Effector memory CD8-positive, alpha-beta T cell (primary cell): ENCODE results near the gene OSTM1.

Experiments used
- ATAC-seq: fragments of 150-1000 bp; cut with Tn5 transposase; replicated peaks from 2 replicates; pipeline ENCODE4 v1.10.0; 2021; ENCODE audit warnings: mild to moderate bottlenecking, moderate library complexity
- DNase-seq, 3 experiments: peaks; one replicate each; pipeline ENCODE4 v3.0.0; 2021
- H3K27ac Mint-ChIP-seq, 2 donors: one replicate each; pipeline ENCODE4 v1.8.0; 2022; ENCODE audit warnings: mild to moderate bottlenecking in 2 of 2, mixed read lengths in 2 of 2, moderate library complexity in 2 of 2
- H3K27me3 Mint-ChIP-seq, 2 donors: one replicate each; pipeline ENCODE4 v1.8.0; 2022; ENCODE audit warnings: mixed read lengths in 2 of 2
- H3K36me3 Mint-ChIP-seq: one replicate; pipeline ENCODE4 v1.8.0; 2022; ENCODE audit warnings: mild to moderate bottlenecking, moderate library complexity, mixed read lengths; ENCODE audit not compliant: insufficient read depth
- H3K4me1 Mint-ChIP-seq, 2 donors: one replicate each; pipeline ENCODE4 v1.8.0; 2022; ENCODE audit warnings: low read depth in 2 of 2, mixed read lengths in 2 of 2
- H3K4me3 Mint-ChIP-seq, 2 donors: one replicate each; pipeline ENCODE4 v1.8.0; 2022; ENCODE audit warnings: mild to moderate bottlenecking in 2 of 2, mixed read lengths in 2 of 2, moderate library complexity in 2 of 2
- H3K9me3 Mint-ChIP-seq, 2 donors: one replicate each; pipeline ENCODE4 v1.8.0; 2022; ENCODE audit warnings: mixed read lengths in 2 of 2
- total RNA-seq, 9 experiments: gene quantifications; one replicate each; lab custom pipeline; 2026; lab: John Stamatoyannopoulos, UW

OSTM1 gene, protein sequence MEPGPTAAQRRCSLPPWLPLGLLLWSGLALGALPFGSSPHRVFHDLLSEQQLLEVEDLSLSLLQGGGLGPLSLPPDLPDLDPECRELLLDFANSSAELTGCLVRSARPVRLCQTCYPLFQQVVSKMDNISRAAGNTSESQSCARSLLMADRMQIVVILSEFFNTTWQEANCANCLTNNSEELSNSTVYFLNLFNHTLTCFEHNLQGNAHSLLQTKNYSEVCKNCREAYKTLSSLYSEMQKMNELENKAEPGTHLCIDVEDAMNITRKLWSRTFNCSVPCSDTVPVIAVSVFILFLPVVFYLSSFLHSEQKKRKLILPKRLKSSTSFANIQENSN
- total RNA-seq, result 30.2 to 79.0 (median 47.7) reads per million in 9 experiments

DNA sequence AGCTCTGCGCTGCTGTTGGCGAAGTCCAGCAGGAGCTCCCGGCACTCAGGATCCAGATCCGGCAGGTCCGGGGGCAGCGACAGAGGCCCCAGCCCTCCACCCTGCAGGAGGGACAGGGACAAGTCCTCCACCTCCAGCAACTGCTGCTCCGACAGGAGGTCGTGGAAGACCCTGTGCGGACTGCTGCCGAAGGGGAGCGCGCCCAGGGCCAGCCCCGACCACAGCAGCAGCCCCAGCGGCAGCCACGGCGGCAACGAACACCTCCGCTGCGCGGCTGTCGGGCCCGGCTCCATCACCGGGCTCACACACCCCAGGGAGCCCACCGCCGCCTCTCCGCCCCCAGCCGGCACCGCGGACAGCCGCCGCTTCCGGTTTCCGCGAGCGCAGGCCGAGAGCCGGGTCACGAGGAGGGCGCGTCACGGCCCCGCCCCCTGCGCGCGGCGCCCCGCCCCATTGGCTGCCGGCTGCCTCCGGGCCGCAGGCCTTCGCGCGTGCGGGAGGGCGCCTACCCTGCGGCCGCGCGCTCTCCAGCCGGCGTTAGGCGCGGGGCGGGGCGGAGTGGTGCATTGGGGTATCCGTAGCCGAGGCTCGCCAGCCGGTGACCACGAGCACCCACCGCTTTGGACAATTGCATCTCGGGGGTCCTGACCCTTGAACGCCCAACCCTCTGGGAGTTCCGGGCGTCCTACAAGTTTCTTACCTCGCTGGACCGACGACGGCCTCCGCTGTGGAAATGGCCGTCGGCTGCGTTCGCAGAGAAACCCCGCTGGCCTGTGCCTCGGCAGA is at the start of gene OSTM1:
OSTM1 (minus strand) TSS at position 383 of the 786 bp plus-strand sequence; CDS start at position 293, 90 bp downstream.
- DNase-seq (peak; percentile 92 to 96 (median 93)), ATAC-seq (peak; percentile 91)
- H3K27me3 Mint-ChIP-seq, result peaks cover 2 to 4% of the 10 kb centered on the region in 2 donors
- H3K27ac Mint-ChIP-seq, result peak within 1 kb of the TSS; percentile 80 to 92
- H3K4me1 Mint-ChIP-seq, result peaks cover 9 to 16% of the 10 kb centered on the region in 2 donors
- peak within 1 kb of the TSS; percentile 79 to 87 for H3K4me3 Mint-ChIP-seq
- H3K36me3 Mint-ChIP-seq, result peaks cover 8% of the 10 kb centered on the region
- H3K9me3 Mint-ChIP-seq, result no peaks in the 10 kb centered on the region

DNA sequence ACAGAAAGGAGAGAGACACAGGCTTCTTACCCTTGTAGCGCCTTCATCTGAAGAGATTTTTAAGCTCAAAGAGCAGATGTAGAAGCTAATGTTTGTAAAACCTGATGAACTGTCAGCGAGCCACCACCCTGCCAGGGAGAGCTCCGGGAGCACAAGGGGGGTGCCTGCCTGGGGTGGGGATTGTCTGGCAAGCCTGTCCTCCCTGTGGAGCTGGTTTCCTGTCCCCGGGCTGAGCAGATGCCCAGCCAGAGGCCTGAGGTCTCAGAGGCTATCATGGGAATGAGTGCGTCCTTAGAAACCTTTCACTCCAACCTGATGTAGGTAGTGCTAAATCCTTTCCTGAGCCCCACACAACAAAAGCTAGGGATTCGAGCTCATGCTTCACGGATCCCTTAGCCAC is 49.4 kb upstream of the OSTM1 start:
- H3K27me3 Mint-ChIP-seq, result peaks cover 77 to 92% of the 10 kb centered on the region in 2 donors
- H3K36me3 Mint-ChIP-seq, result no peaks in the 10 kb centered on the region
- no peaks in the 10 kb centered on the region for H3K9me3 Mint-ChIP-seq
- no peak overlapping the region for H3K27ac Mint-ChIP-seq
- ATAC-seq, result no peak
- peaks cover 9 to 14% of the 10 kb centered on the region in 2 donors for H3K4me1 Mint-ChIP-seq
- no peak overlapping the region for H3K4me3 Mint-ChIP-seq
- no peak for DNase-seq

DNA sequence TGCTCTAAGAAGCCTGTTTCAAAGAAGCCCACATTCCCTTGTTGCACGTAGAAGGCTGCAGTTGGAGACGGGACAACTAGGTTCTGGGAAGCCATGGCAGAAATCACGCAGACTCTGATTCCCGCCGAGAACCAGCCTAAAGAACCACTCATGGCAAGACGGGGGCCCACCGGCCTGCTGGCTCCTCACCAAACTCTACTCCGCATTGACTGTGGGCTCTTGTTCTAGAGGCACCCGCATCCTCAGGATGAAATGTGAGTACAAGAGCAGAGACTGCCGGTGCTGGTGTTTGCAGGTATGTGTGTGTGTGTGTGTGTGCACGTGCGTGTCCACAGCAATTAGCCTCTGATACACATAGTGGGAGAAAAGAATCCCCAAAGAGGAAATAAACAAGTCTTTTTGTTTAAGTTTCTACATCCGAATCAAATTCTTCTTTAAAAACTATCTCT is 49.0 kb upstream of the OSTM1 start:
- DNase-seq, result no peak
- peaks cover 12 to 17% of the 10 kb centered on the region in 2 donors for H3K4me1 Mint-ChIP-seq
- H3K9me3 Mint-ChIP-seq, result no peaks in the 10 kb centered on the region
- H3K4me3 Mint-ChIP-seq, result no peak overlapping the region
- H3K36me3 Mint-ChIP-seq, result no peaks in the 10 kb centered on the region
- no peak for ATAC-seq
- H3K27ac Mint-ChIP-seq, result no peak overlapping the region
- H3K27me3 Mint-ChIP-seq, result peaks cover 77 to 92% of the 10 kb centered on the region in 2 donors

DNA sequence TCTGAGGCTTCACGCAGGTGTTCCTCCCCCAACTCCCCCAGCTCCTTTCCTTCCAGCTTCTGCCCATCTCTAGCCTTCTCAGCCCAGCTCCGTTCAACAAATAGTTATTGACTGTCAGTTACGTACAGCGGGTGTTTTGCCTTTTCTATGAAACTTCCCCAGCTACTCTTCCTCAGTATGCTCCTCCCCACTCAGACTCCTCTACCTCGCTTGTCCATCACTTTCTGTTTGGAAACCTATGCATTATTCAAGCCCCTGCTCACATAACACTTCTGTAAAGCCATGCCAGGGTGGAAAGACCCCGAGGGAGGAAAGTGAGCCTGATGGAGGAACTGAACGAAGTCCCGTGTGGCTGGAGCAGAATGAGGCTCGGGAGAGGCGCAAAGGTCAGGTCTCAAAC is 47.1 kb upstream of the OSTM1 start:
- Mint-ChIP-seq H3K4me3 (no peak overlapping the region), H3K9me3 (no peaks in the 10 kb centered on the region), H3K27me3 (peaks cover 78 to 95% of the 10 kb centered on the region in 2 donors), H3K36me3 (peaks cover 4% of the 10 kb centered on the region), H3K27ac (no peak overlapping the region), H3K4me1 (peaks cover 20 to 26% of the 10 kb centered on the region in 2 donors)
- DNase-seq (no peak), ATAC-seq (no peak)

DNA sequence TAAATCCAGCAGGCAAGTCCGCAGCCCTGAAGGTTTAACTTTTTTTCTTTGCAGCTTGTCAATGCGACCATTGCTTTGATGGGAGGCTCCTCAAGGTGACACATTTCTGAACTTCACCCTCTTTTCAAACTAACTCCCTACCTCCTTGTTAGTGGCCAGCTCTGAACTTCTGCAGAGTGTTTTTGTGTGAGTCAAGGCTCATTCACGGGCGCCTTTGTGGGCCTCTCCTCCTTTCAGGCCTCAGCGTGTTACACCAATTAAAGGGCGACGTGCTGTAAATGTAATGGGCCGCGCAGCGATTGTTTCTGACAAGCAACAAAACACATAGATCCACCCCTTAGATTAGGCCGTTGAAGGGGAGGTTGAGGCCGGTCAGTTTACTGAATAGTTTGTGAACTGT is 45.8 kb upstream of the OSTM1 start:
- DNase-seq (no peak), ATAC-seq (no peak)
- peaks cover 4% of the 10 kb centered on the region for H3K36me3 Mint-ChIP-seq
- peaks cover 86 to 95% of the 10 kb centered on the region in 2 donors for H3K27me3 Mint-ChIP-seq
- H3K9me3 Mint-ChIP-seq, result no peaks in the 10 kb centered on the region
- no peak overlapping the region for H3K4me3 Mint-ChIP-seq
- no peak overlapping the region for H3K27ac Mint-ChIP-seq
- H3K4me1 Mint-ChIP-seq, result peaks cover 28 to 38% of the 10 kb centered on the region in 2 donors

DNA sequence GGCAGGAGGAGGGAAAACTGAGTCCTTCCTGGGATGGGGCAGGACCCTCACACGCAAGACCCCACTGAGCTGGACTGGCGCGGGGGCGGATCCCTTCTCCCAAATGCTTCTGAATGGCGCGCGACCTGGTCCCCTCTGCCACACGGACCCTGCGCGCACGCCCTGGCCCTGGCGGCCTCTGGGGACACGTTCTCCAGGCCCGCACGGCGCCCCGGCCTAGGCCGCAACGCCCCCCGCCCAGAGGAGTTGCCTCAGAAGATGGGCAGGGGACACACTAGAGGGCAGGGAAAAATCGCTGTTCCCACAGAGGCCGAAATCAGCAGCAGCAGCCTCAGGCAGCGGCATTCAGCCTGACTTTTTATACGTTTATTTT is 45.2 kb upstream of the OSTM1 start:
- ATAC-seq (no peak), DNase-seq (no peak)
- H3K36me3 Mint-ChIP-seq, result peaks cover 7% of the 10 kb centered on the region
- no peaks in the 10 kb centered on the region for H3K9me3 Mint-ChIP-seq
- no peak overlapping the region for H3K27ac Mint-ChIP-seq
- H3K4me1 Mint-ChIP-seq, result peaks cover 33 to 43% of the 10 kb centered on the region in 2 donors
- H3K27me3 Mint-ChIP-seq, result peaks cover 86 to 95% of the 10 kb centered on the region in 2 donors
- peak overlapping the region; percentile 88 to 93 for H3K4me3 Mint-ChIP-seq

DNA sequence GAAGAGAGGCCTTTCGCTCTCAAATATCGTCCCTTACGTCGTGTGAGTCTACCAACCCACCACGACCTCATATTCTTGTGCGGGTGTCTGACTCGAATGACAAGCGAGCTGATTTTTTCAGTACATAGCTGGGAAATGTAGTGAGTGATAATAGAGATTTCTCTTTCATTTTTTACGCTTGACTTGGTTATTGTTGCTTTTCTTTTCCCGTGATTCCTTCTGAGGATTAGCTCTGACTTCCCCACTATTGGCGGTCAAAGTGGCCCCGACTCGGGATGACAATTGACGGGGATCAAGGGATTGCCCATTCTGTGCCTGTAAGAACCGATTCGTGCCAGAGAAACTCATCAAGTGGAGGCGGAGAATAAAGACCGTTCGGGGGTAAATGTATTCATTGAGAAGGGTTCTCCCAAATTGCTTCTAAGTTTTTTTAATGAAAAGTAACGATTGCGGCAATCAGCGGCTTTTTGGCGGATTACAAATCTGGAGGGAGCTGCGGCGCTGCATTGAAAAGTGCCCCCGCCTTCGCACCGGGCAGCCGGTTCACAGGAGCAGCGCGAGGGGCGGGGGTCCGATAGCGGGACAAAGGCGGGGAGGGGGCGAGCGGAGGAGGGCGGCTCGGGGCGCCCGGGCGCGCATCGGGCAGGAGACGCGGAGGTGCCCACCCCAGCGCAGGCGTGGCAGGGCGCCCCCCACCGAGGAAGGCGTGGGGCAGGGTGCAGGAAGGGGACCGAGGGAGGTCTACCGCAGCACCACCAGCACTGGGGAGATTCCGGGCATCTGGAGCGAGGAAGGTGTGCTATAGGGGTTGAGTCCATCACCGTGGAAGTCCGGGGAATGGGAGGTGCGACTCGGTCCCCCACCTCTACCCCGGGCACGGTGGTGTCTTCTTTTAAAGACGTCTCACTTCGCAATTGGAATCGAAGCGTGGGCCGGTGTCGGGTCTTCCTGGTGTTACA is 44.5 kb upstream of the OSTM1 start:
- Mint-ChIP-seq H3K4me1 (peaks cover 37 to 50% of the 10 kb centered on the region in 2 donors), H3K9me3 (no peaks in the 10 kb centered on the region), H3K36me3 (peaks cover 7% of the 10 kb centered on the region), H3K4me3 (peak overlapping the region; percentile 88 to 93), H3K27ac (peak overlapping the region in 1 of 2 donors; percentile 10), H3K27me3 (peaks cover 86 to 95% of the 10 kb centered on the region in 2 donors)
- no peak for DNase-seq
- peak; percentile 20 for ATAC-seq

DNA sequence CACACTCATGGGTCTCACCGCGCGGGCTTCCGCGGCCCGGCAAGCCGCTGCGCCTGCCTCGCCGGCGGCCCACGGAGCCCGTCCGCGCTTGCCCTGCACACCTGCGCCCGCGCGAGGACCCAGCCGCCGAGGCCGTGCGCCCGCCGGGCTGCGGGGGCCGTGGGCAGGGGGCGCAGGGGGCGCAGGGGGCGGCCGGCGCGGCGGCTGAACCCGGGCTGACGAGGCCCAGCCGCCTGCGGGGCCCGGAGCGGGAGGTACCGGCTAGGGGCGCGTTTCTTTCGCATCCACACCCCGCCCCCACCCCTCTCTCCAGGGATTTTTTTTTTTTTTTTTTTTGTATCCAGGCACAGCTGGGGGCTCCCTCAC is 43.8 kb upstream of the OSTM1 start:
- Mint-ChIP-seq H3K27me3 (peaks cover 86 to 95% of the 10 kb centered on the region in 2 donors), H3K27ac (no peak overlapping the region), H3K36me3 (peaks cover 7% of the 10 kb centered on the region), H3K4me3 (peak overlapping the region; percentile 88 to 93), H3K9me3 (no peaks in the 10 kb centered on the region), H3K4me1 (peaks cover 41 to 51% of the 10 kb centered on the region in 2 donors)
- ATAC-seq, result peak; percentile 39
- DNase-seq, result no peak

DNA sequence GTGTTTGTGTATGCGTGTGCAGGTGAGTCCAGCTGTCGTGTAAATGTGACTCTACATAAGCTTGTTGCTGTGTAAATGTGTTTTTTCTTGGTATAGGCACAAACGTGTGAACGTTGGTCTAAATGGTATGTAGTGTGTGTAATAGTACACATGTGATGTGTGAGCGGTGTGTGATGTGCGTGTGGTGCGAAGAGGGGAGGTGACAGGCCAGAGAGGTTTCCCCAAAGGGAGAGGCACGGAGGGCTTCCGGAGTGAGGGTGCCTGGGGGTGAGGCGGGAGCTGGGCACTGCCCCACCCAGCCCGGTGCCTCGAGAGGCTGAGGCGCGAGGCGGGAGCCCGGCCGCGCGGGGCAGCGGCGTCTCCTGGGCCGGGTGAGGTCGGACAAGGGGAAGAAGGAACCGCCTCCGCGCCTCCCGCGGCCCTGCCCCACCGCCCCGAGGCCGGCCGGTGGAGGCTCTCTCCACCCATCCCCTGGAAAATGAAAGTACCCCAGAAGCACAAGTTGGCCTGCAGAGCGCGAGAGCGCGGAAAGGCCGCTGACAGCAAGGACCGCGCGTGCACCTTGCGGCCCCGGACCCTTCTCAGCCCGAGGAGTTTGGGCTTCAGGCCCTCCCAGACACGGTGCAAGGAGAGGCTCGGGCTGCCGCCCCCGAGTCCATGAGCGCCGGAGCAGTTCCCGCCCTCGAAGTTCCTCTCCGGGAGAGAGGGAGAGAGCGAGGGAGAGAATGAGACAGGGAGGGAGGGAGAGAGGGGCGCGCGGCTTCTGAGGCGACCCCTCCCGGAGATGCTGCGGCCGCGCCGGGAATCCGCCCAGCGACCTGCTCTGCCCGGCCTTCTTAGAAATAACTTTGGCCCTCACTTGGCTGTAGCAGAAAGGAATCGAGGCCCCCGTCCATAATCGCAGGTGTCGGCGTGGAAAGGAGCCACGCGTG is 43.2 kb upstream of the OSTM1 start:
- ATAC-seq (peak; percentile 61), DNase-seq (peak in 2 of 3 experiments; percentile 13 to 21)
- Mint-ChIP-seq H3K4me1 (peaks cover 41 to 51% of the 10 kb centered on the region in 2 donors), H3K4me3 (peak overlapping the region; percentile 80 to 85), H3K27me3 (peaks cover 86 to 95% of the 10 kb centered on the region in 2 donors), H3K9me3 (no peaks in the 10 kb centered on the region), H3K27ac (no peak overlapping the region), H3K36me3 (peaks cover 7% of the 10 kb centered on the region)

DNA sequence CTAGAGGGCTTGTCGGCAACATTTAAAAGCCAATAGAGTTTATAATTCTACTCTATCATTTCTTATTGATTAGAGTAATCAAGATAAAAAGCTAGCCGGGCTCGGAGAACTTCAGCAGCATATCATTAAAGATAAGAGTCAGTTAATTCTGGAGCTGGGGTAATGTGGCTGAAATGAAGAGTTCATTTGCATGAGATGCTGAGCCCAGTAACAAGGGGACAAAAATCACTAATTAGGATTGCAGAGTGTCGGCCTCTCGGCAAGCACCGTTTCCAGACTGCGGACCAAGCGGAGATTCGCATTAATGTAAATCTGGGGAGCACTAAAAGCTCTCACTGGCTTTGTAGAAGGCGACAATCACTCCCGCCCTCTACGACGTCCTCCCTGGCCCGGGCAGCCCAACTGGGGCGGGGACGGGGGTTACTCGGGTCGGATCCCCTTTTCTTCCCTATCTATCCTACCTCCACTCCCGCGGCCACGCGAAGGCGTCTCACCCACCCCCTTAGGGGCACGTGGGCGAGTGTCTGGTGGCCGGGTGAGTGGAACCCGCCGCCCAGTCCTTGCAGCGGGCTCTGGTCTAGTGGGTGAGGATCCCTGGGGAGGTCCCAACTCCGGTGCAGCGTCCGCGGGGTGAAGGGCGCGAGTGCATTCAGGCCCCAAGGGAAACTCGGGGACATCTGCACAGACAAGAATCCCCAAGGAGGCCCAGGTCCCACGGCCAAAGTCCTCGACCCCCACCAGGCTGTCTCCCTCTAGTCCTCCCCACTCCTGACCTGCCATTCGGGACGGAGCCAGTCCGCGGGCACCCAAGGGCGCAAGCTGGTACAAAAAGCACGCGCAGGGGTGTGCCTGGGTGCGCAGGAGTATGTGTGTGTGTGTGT is 42.2 kb upstream of the OSTM1 start:
- Mint-ChIP-seq H3K27ac (no peak overlapping the region), H3K27me3 (peaks cover 89 to 95% of the 10 kb centered on the region in 2 donors), H3K36me3 (peaks cover 7% of the 10 kb centered on the region), H3K9me3 (no peaks in the 10 kb centered on the region), H3K4me3 (peak overlapping the region; percentile 80 to 85), H3K4me1 (peaks cover 41 to 51% of the 10 kb centered on the region in 2 donors)
- ATAC-seq (no peak), DNase-seq (no peak)

DNA sequence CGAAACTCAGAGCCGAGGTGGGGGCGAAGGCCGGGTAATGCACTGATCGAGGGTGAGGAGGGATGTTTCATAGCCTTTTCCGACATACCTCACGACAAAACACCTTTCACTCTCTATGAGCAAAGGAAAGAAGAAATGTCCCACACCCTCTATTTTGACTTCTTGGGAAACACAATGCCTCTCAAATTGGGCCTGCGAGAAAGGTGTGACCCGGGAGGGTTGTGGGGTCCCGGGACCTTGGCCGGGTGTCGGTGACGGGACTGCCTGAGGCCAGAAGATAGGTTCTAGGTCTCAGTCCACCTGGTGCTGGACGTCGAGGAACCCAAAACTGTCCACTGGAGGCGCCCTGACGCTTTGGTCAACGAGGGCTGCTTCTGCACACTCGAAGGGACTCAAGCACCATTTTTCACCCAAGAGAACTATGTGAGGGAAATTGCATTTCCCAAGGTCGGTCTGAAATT is 41.1 kb upstream of the OSTM1 start:
- ATAC-seq (no peak), DNase-seq (no peak)
- H3K27me3 Mint-ChIP-seq, result peaks cover 89 to 95% of the 10 kb centered on the region in 2 donors
- peaks cover 35 to 46% of the 10 kb centered on the region in 2 donors for H3K4me1 Mint-ChIP-seq
- no peak overlapping the region for H3K27ac Mint-ChIP-seq
- H3K9me3 Mint-ChIP-seq, result no peaks in the 10 kb centered on the region
- H3K4me3 Mint-ChIP-seq, result peak overlapping the region; percentile 76 to 85
- H3K36me3 Mint-ChIP-seq, result peaks cover 7% of the 10 kb centered on the region
